Vein endothelial cell (primary cell): ENCODE data around the gene GPR75. TPM values are rescaled to one million over a fixed set of nuclear protein-coding genes. Genes with fewer than 3 reads are reported as not detected.

Experiments used
- small RNA-seq: library from RNA; depleted of rRNA; stranded (forward); fragments of <200 nt; gene quantifications from one replicate; pipeline ENCODE3, GENCODE V24; 2012
- total RNA-seq: library from RNA; depleted of rRNA; stranded (reverse); fragments of >200 nt; gene quantifications from 2 replicates; pipeline ENCODE4 v1.2.3, GENCODE V29; 2012

The GPR75 gene
- total RNA-seq = 3.9 and 4.2 TPM in 2 replicates

DNA sequence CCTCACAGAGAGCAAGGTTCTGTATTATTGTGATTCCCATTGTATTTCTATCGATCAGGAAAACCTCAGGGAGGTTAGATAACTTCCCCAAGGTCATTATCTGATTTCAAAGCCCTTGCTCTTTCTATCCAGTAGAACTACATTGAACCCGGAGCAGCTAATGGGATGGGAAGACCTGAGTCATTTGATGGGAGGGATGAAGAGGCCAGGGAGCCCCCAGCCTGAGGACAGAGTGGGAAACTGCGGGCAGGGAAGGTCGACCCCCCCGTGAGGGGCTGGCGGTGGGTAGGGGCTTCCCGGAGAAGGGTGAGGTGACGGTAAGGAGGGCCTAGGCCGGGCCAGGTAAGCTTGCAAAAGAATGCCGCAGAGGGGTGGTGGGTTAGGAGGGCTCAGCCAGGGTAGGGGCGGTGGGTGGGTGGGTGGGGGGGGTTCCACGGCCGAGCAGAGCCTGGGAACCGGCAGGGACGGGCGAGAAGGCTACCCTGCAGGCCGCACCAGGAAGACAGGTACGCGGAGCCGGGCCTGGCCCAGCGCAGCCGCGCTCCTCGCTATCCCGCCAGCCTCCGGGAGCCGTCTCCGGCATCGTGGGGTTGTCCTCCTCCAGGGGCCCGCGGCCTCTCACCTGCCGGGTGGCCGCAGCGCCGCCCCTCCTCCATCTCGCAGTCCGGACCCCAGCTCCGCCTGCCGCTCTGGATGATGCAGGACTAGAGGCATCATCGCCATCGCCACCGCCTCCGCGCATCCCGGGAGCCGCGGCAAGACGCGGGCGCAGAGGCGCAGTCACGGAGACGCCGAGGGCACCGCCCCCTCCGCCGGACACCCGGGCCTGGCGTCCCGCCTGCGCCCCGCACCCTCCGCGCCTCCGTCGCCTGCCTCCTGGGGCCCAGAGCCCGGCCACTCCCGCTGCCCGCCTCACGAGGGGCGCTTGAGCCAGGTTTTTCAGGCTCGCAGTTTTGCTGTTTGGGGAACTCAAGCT, at the start of gene GPR75:
Gene GPR75, minus strand, starts transcription at position 762 of the 976 bp plus-strand sequence. CDS start 5,211 bp downstream, outside the sequence.

Small RNAs within 50 kb of the gene (small RNA-seq; reads per million reads assigned to genes)
- 0.13 reads per million for gene MIR3682

Other genes starting within 250 kb of the GPR75 start
- 6.9 and 9.1 TPM in 2 replicates for gene CHAC2, start 92.2 kb downstream of the GPR75 start, total RNA-seq
- gene ASB3, start 73.0 kb downstream of the GPR75 start, total RNA-seq = 20.9 and 21.5 TPM in 2 replicates
- gene ERLEC1, start 72.9 kb downstream of the GPR75 start, total RNA-seq = 39.5 and 80.4 TPM in 2 replicates
- gene PSME4, start 111.0 kb upstream of the GPR75 start, total RNA-seq = 67.6 and 90.5 TPM in 2 replicates